Ishikawa (cell line): ENCODE data around the gene KRT17.

Experiments used
- CEBPB ChIP-seq: IDR thresholded peaks from 2 replicates; pipeline ENCODE4 v1.6.1; 2012
- CREB1 ChIP-seq: IDR thresholded peaks from 2 replicates; pipeline ENCODE4 v1.6.1; 2012; ENCODE audit warnings: low read depth
- EGR1 ChIP-seq: IDR thresholded peaks from 2 replicates; pipeline ENCODE4 v1.6.1; 2012
- EP300 ChIP-seq: IDR thresholded peaks from 2 replicates; pipeline ENCODE4 v1.6.1; 2012; ENCODE audit warnings: borderline replicate concordance
- FOXM1 ChIP-seq: IDR thresholded peaks from 2 replicates; pipeline ENCODE4 v1.6.1; 2012; ENCODE audit warnings: low read depth, borderline replicate concordance
- NFIC ChIP-seq: IDR thresholded peaks from 2 replicates; pipeline ENCODE4 v1.6.1; 2012
- RAD21 ChIP-seq: IDR thresholded peaks from 2 replicates; pipeline ENCODE4 v1.6.1; 2012; ENCODE audit warnings: low read depth
- TAF1 ChIP-seq: IDR thresholded peaks from 2 replicates; pipeline ENCODE4 v1.6.1; 2012; ENCODE audit warnings: low read depth, mild to moderate bottlenecking
- TCF12 ChIP-seq: IDR thresholded peaks from 2 replicates; pipeline ENCODE4 v1.6.1; 2012; ENCODE audit warnings: low read depth
- TEAD4 ChIP-seq: IDR thresholded peaks from 2 replicates; pipeline ENCODE4 v1.6.1; 2012
- YY1 ChIP-seq: IDR thresholded peaks from 2 replicates; pipeline ENCODE4 v1.6.1; 2012; ENCODE audit warnings: low read depth
- ZBTB7A ChIP-seq: IDR thresholded peaks from 2 replicates; pipeline ENCODE4 v1.6.1; 2012; ENCODE audit warnings: low read depth
- TF ChIP-seq, protein P1 (sequence below): IDR thresholded peaks from 2 replicates; pipeline ENCODE4 v1.6.1; 2012
- TF ChIP-seq, protein P2 (sequence below): IDR thresholded peaks from 2 replicates; pipeline ENCODE4 v1.6.1; 2012
- TF ChIP-seq, protein P3 (sequence below): IDR thresholded peaks from 2 replicates; pipeline ENCODE4 v1.6.1; 2012; ENCODE audit warnings: low read depth, mild to moderate bottlenecking

The KRT17 gene

DNA sequence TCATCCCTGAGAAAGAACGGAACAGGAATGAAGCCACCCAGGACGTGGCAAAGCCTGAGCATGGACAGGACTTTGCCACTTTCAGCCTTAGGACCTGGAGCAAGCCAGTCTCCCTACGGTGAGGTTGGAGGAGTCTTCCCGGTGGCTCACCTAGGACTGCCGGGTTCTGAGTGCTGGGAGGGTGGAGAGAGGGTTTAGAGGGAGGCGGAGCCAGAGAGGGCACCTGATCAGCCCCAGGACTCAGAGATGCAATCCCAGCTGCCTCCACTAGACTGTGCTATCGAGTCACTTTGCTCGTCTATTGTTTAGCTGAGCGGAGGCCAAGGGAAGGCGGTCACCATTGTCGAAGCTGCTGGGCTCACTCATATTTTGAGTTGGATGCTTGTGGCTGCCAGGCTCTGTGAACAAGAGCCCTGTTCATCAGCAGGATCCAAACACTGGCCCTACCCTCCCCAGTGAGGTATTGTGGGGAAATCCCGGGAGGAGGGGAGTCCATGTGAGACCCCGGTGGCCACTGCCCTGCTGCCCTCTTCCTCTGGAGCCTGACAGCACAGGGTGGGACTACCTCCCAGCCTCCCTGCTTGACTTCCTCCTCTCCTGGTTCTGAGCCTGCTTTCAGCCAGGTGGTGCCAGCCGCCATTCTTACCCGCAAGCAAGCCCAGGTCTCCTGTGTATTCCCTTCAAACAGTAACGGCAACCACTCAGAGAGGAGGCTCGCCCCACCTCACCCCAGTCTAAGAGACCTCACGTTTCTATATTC is 44.7 kb downstream of the KRT17 start:
- TF ChIP-seq, protein P1, sequence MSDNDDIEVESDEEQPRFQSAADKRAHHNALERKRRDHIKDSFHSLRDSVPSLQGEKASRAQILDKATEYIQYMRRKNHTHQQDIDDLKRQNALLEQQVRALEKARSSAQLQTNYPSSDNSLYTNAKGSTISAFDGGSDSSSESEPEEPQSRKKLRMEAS, result 0 out of 2 replicates have a peak, but pooled peaks have one; percentile 31
- TF ChIP-seq RAD21 (peak; percentile 94), TAF1 (no peak), EGR1 (no peak), NFIC (no peak)
- TF ChIP-seq, protein P2, sequence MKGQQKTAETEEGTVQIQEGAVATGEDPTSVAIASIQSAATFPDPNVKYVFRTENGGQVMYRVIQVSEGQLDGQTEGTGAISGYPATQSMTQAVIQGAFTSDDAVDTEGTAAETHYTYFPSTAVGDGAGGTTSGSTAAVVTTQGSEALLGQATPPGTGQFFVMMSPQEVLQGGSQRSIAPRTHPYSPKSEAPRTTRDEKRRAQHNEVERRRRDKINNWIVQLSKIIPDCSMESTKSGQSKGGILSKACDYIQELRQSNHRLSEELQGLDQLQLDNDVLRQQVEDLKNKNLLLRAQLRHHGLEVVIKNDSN, result peak; percentile 84
- TF ChIP-seq, protein P3, sequence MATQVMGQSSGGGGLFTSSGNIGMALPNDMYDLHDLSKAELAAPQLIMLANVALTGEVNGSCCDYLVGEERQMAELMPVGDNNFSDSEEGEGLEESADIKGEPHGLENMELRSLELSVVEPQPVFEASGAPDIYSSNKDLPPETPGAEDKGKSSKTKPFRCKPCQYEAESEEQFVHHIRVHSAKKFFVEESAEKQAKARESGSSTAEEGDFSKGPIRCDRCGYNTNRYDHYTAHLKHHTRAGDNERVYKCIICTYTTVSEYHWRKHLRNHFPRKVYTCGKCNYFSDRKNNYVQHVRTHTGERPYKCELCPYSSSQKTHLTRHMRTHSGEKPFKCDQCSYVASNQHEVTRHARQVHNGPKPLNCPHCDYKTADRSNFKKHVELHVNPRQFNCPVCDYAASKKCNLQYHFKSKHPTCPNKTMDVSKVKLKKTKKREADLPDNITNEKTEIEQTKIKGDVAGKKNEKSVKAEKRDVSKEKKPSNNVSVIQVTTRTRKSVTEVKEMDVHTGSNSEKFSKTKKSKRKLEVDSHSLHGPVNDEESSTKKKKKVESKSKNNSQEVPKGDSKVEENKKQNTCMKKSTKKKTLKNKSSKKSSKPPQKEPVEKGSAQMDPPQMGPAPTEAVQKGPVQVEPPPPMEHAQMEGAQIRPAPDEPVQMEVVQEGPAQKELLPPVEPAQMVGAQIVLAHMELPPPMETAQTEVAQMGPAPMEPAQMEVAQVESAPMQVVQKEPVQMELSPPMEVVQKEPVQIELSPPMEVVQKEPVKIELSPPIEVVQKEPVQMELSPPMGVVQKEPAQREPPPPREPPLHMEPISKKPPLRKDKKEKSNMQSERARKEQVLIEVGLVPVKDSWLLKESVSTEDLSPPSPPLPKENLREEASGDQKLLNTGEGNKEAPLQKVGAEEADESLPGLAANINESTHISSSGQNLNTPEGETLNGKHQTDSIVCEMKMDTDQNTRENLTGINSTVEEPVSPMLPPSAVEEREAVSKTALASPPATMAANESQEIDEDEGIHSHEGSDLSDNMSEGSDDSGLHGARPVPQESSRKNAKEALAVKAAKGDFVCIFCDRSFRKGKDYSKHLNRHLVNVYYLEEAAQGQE, result no peak

DNA sequence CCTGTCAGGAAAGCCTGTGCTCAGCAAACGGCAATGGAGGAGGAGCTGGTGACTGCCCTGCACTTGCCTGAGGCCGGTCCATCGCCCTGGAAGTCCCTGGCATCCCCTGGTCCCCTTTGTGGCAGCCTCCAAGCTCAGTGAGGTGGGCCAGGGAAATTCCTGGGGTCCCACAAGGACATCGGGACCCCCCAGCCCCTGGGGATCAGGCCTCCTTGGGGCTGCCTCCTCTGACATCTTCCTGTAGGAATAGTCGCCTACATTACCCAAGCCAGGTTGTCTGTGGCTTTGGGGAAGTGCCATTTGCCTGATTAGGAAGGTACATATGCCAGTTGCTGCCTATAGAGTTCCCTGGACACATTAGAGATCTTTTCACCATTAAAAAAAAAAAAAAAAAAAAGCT is 45.4 kb downstream of the KRT17 start:
- TF ChIP-seq RAD21 (no peak), ZBTB7A (no peak), TAF1 (no peak)
- TF ChIP-seq, protein P2, result no peak

DNA sequence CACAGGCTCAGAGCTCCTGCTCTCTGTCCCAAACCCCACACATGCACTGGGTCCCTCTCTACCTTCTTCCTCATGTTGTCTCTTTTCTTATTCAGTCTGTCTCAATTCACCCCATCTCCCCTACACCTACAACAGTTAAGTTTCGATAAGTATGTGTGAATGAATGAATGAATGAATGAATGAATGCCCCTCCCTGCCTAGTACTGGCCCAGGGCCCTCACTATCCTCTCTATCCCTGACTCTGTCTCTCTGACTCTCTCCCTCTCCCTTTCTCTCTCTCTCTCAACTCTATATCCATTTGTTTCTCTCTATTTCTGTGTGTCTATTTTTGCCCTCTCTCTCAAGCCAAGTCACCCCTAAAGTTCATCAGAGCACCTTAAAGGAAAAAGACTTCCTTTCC is 45.8 kb downstream of the KRT17 start:
- TF ChIP-seq TCF12, result no peak
- no peak for TF ChIP-seq ZBTB7A
- TF ChIP-seq, protein P3, result no peak
- TF ChIP-seq, protein P1, result no peak
- TF ChIP-seq, protein P2, result no peak
- TF ChIP-seq EGR1, result no peak
- no peak for TF ChIP-seq EP300
- TF ChIP-seq TEAD4, result no peak
- no peak for TF ChIP-seq NFIC
- no peak for TF ChIP-seq CEBPB
- TF ChIP-seq CREB1, result no peak
- no peak for TF ChIP-seq YY1

DNA sequence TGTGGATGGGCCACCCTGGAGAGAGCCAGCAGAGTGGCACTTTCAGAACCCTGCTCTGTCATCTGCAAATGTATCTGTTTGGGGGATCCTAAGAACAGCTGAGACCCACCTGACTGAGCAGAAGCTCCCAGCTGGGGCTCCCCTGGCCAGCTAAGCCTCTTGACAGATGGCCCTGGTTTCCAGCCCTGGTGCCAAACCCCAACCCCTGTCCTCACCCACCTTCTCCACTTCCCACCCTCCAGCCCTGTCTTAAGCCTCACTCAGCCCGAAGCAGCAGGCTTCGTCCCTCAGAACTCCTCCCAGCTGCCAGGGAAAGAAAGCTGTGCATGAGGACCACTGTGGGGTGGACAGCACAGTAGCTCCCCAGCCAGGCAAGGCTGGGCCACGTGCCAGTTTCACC is 49.0 kb downstream of the KRT17 start:
- TF ChIP-seq CEBPB, result no peak
- TF ChIP-seq, protein P1, result no peak
- no peak for TF ChIP-seq TEAD4
- TF ChIP-seq TCF12, result no peak
- TF ChIP-seq, protein P2, result no peak
- no peak for TF ChIP-seq TAF1
- TF ChIP-seq ZBTB7A, result no peak
- TF ChIP-seq EP300, result no peak
- TF ChIP-seq, protein P3, result no peak
- TF ChIP-seq CREB1, result no peak
- no peak for TF ChIP-seq FOXM1
- no peak for TF ChIP-seq EGR1
- no peak for TF ChIP-seq NFIC
- TF ChIP-seq RAD21, result no peak
- no peak for TF ChIP-seq YY1
